PC-3 (cell line): ENCODE results near the gene CAMTA1. TPM values are rescaled to one million over a fixed set of nuclear protein-coding genes. Genes with fewer than 3 reads are reported as not detected.

Experiments used
- ATAC-seq: fragments of 200-7000 bp; cut with Tn5 transposase; 2 replicates; pipeline ENCODE4 v1.9.1; 2020; ENCODE audit warnings: mild to moderate bottlenecking, moderate library complexity
- BruUV-seq: library from RNA; stranded (reverse); fragments of 400-500 nt; replicated peaks from 2 replicates; lab custom pipeline; 2021; lab: Mats Ljungman, UMichigan
- CTCF ChIA-PET: fragments of 300-600 bp; sonication (Branson Sonifier 250); formaldehyde crosslinking; loops from one replicate; lab custom pipeline; 2022; ENCODE audit warnings: antibody characterized with exemption; lab: Charles Lee
- POLR2A ChIA-PET: fragments of 300-600 bp; sonication (Branson Sonifier 250); formaldehyde crosslinking; loops from one replicate; lab custom pipeline; 2022; ENCODE audit warnings: antibody characterized with exemption; ENCODE audit not compliant: unreplicated experiment; lab: Charles Lee
- DNase-seq: peaks from one replicate; pipeline ENCODE4 v3.0.0-alpha.2; 2015
- H2AFZ ChIP-seq: fragments of 300-600 bp; sonication (generic); 2 replicates; pipeline ENCODE4 v1.6.0; 2016; ENCODE audit warnings: antibody characterized with exemption, low read length
- H3F3A ChIP-seq: fragments of 300-600 bp; sonication (generic); one replicate; pipeline ENCODE4 v1.6.0; 2017; ENCODE audit warnings: antibody characterized with exemption, low read length, control low read depth, mild to moderate bottlenecking; ENCODE audit not compliant: unreplicated experiment
- H3K27ac ChIP-seq: fragments of 300-600 bp; sonication (generic); 2 replicates; pipeline ENCODE4 v1.5.1; 2016; ENCODE audit warnings: mild to moderate bottlenecking, low read length
- H3K27me3 ChIP-seq: fragments of 300-600 bp; sonication (generic); 2 replicates; pipeline ENCODE4 v1.6.1; 2016; ENCODE audit warnings: low read length, mixed read lengths
- H3K36me3 ChIP-seq: fragments of 300-600 bp; sonication (generic); 2 replicates; pipeline ENCODE4 v1.6.1; 2016; ENCODE audit warnings: low read depth, mixed run types, low read length, mixed read lengths
- H3K4me1 ChIP-seq: fragments of 300-600 bp; sonication (generic); 2 replicates; pipeline ENCODE4 v1.5.1; 2016; ENCODE audit warnings: low read length; ENCODE audit not compliant: insufficient read depth
- H3K4me2 ChIP-seq: fragments of 300-600 bp; sonication (generic); 2 replicates; pipeline ENCODE4 v1.6.0; 2016; ENCODE audit warnings: low read length
- H3K4me3 ChIP-seq: fragments of 300-600 bp; sonication (generic); 2 replicates; pipeline ENCODE4 v1.5.1; 2016; ENCODE audit warnings: mild to moderate bottlenecking, low read length, mixed read lengths
- H3K79me2 ChIP-seq: fragments of 300-600 bp; sonication (generic); 2 replicates; pipeline ENCODE4 v1.6.1; 2017; ENCODE audit warnings: low read length, mixed read lengths
- H3K9ac ChIP-seq: fragments of 300-600 bp; sonication (generic); 2 replicates; pipeline ENCODE4 v1.6.0; 2016; ENCODE audit warnings: mild to moderate bottlenecking, low read length
- H3K9me2 ChIP-seq: fragments of 300-600 bp; sonication (generic); replicated peaks from 2 replicates; pipeline ENCODE4 v1.6.1; 2016; ENCODE audit warnings: mixed run types, low read length, mixed read lengths
- H3K9me3 ChIP-seq: fragments of 300-600 bp; sonication (generic); 2 replicates; pipeline ENCODE4 v1.6.1; 2016; ENCODE audit warnings: low read length, mixed read lengths
- H4K20me1 ChIP-seq: fragments of 300-600 bp; sonication (generic); 2 replicates; pipeline ENCODE4 v1.6.1; 2016; ENCODE audit warnings: low read length, mixed read lengths
- EZH2 ChIP-seq: fragments of 300-600 bp; sonication (generic); IDR thresholded peaks from one replicate; pipeline ENCODE4 v1.6.1; 2017; ENCODE audit warnings: antibody characterized with exemption, mild to moderate bottlenecking, low read length; ENCODE audit not compliant: unreplicated experiment
- EZH2phosphoT487 ChIP-seq: fragments of 300-600 bp; sonication (generic); IDR thresholded peaks from 2 replicates; pipeline ENCODE4 v1.6.1; 2018; ENCODE audit warnings: mild to moderate bottlenecking, antibody characterized with exemption, low read length, borderline replicate concordance
- intact Hi-C: fragments of 100-400 bp; cut with micrococcal nuclease; formaldehyde crosslinking; loops from 2 replicates; pipeline ENCODE4 v1.9.0; 2023
- total RNA-seq: library from RNA; depleted of rRNA; stranded (reverse); fragments of >200 nt; gene quantifications from 2 replicates; pipeline ENCODE4 v1.2.3, GENCODE V29; 2014
- TF ChIP-seq, protein P1 (sequence below): fragments of 300-600 bp; sonication (generic); conservative IDR thresholded peaks from 2 replicates; pipeline ENCODE4 v1.5.1; 2017; ENCODE audit warnings: antibody characterized with exemption, low read depth, mild to moderate bottlenecking, low read length

CAMTA1 gene
- total RNA-seq, 1 experiment from 2014 or later = 40.8 TPM

GRCh38 chr1:7478809-7479499, 693.7 kb downstream of the CAMTA1 start:
- Histone ChIP-seq H4K20me1 (no peaks in the 10 kb centered on the region), H3K9me2 (no peaks in the 10 kb centered on the region), H3K9me3 (no peaks in the 10 kb centered on the region), H3K4me2 (no peak overlapping the region), H3K4me1 (no peaks in the 10 kb centered on the region), H3F3A (no peaks in the 10 kb centered on the region), H3K4me3 (no peak overlapping the region), H2AFZ (no peak overlapping the region), H3K27ac (no peak overlapping the region), H3K36me3 (no peaks in the 10 kb centered on the region), H3K79me2 (no peaks in the 10 kb centered on the region), H3K9ac (no peak overlapping the region), H3K27me3 (peaks cover 66% of the 10 kb centered on the region)
- intact Hi-C loops = no loop called here
- no peak for DNase-seq
- CTCF ChIA-PET = no interaction called here
- TF ChIP-seq EZH2phosphoT487 = no peak
- TF ChIP-seq, protein P1, sequence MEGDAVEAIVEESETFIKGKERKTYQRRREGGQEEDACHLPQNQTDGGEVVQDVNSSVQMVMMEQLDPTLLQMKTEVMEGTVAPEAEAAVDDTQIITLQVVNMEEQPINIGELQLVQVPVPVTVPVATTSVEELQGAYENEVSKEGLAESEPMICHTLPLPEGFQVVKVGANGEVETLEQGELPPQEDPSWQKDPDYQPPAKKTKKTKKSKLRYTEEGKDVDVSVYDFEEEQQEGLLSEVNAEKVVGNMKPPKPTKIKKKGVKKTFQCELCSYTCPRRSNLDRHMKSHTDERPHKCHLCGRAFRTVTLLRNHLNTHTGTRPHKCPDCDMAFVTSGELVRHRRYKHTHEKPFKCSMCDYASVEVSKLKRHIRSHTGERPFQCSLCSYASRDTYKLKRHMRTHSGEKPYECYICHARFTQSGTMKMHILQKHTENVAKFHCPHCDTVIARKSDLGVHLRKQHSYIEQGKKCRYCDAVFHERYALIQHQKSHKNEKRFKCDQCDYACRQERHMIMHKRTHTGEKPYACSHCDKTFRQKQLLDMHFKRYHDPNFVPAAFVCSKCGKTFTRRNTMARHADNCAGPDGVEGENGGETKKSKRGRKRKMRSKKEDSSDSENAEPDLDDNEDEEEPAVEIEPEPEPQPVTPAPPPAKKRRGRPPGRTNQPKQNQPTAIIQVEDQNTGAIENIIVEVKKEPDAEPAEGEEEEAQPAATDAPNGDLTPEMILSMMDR = no peak
- no peak for TF ChIP-seq EZH2
- BruUV-seq = no TSS peak
- no peak for ATAC-seq
- POLR2A ChIA-PET = no interaction called here

DNA sequence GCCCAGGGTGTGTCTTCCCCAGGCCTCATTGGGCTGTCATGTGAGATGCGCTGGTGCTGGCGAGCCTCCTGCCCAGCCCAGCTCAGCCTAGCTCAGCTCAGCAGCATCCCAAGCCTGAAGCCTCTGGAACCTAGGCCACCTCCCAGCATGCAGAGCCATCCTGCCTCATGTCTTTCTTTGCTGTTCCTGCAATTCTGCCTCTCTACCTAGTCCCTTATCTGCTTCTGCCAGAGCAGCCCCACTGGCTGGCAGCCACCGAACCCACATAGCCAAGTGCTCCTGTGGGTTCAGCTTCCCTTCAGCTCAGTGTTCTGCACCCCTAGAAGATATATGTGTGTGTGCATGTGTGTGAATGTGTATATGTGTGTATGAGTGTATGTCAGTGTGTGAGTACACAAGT, 694.3 kb downstream of the CAMTA1 start:
- no peaks in the 10 kb centered on the region for H3K4me1 ChIP-seq
- POLR2A ChIA-PET = no interaction called here
- BruUV-seq = no TSS peak

DNA sequence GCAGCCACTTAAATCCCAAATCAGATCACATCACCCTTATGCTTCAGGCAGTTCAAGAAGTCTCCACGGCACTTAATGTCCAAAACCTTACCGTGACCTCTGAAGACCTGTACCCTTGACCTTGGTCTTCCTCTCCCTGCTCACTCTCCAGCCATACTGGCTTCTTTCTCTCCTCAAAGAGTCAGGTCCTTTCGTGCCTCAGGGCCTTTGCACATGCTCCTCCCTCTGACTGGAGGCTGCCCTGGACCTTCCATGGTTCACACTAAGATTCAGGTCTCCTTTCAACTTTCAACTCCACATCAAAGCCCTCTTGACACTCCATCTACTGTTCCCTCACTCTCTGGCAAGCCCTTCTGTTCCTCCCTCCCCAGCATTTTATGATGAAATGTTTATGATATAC, 695.9 kb downstream of the CAMTA1 start:
- no peaks in the 10 kb centered on the region for H3K9me2 ChIP-seq
- intact Hi-C loops = no loop called here
- ChIA-PET POLR2A (no interaction called here), CTCF (no interaction called here)
- H3K9ac ChIP-seq = no peak overlapping the region
- H3K36me3 ChIP-seq = no peaks in the 10 kb centered on the region
- ATAC-seq (no peak), DNase-seq (no peak)
- no peak overlapping the region for H2AFZ ChIP-seq
- no peak overlapping the region for H3K27ac ChIP-seq
- no peaks in the 10 kb centered on the region for H3K9me3 ChIP-seq
- no peaks in the 10 kb centered on the region for H4K20me1 ChIP-seq
- H3K4me2 ChIP-seq = no peak overlapping the region
- peaks cover 69% of the 10 kb centered on the region for H3K27me3 ChIP-seq
- TF ChIP-seq, protein P1 = no peak
- no peak for TF ChIP-seq EZH2phosphoT487
- no peak for TF ChIP-seq EZH2
- no peaks in the 10 kb centered on the region for H3F3A ChIP-seq
- no TSS peak for BruUV-seq
- no peaks in the 10 kb centered on the region for H3K4me1 ChIP-seq
- no peaks in the 10 kb centered on the region for H3K79me2 ChIP-seq
- no peak overlapping the region for H3K4me3 ChIP-seq

More for the DNA sequence above, 694.3 kb downstream of the CAMTA1 start:
- Histone ChIP-seq H3K36me3 (no peaks in the 10 kb centered on the region), H4K20me1 (no peaks in the 10 kb centered on the region), H3K27ac (no peak overlapping the region), H3K4me2 (no peak overlapping the region), H3K9ac (no peak overlapping the region), H3K79me2 (no peaks in the 10 kb centered on the region), H3K9me2 (no peaks in the 10 kb centered on the region), H3K4me3 (no peak overlapping the region), H3K27me3 (peaks cover 69% of the 10 kb centered on the region), H3F3A (no peaks in the 10 kb centered on the region), H3K9me3 (no peaks in the 10 kb centered on the region), H2AFZ (no peak overlapping the region)
- TF ChIP-seq EZH2phosphoT487 = no peak
- no peak for TF ChIP-seq EZH2
- TF ChIP-seq, protein P1 = no peak
- CTCF ChIA-PET = no interaction called here
- DNase-seq (no peak), ATAC-seq (no peak)
- intact Hi-C loops = no loop called here
